Breast epithelium (tissue), 4 donors: ENCODE results near the gene CORO1C. TPM values are rescaled to one million over a fixed set of nuclear protein-coding genes. Genes with fewer than 3 reads are reported as not detected.
A peak's percentile ranks its signal among the peaks of the same experiment; 100 is the strongest.

ENCODE experiments used
- DNase-seq, 2 donors: peaks; one replicate each; pipeline ENCODE4 v3.0.0-alpha.2; 2019; ENCODE audit warnings: low spot score in 2 of 2
- H3K27ac ChIP-seq, 2 donors: fragments of 200-600 bp; sonication (generic) in 1 of 2; one replicate each; pipeline ENCODE4 v1.5.1; 2016 to 2019; ENCODE audit warnings: mild to moderate bottlenecking in 1 of 2
- H3K27me3 ChIP-seq, 2 donors: fragments of 200-600 bp; sonication (generic) in 1 of 2; one replicate each; pipeline versions ENCODE4 v1.5.1 to v1.6.0; 2017 to 2019; ENCODE audit warnings: control low read depth in 1 of 2, mild to moderate bottlenecking in 1 of 2
- H3K36me3 ChIP-seq: fragments of 200-600 bp; one replicate; pipeline ENCODE4 v1.5.1; 2019
- H3K4me1 ChIP-seq, 2 donors: fragments of 200-600 bp; sonication (generic); one replicate each; pipeline ENCODE4 v1.5.1; 2016 to 2019; ENCODE audit warnings: control low read depth in 1 of 2
- H3K4me3 ChIP-seq, 3 donors: fragments of 200-600 bp; sonication (generic); 1 replicate in 2 of 3; 2 replicates in 1 of 3; pipeline ENCODE4 v1.5.1; 2016 to 2019; ENCODE audit warnings: mild to moderate bottlenecking in 3 of 3, moderate library complexity in 2 of 3
- H3K9me3 ChIP-seq, 2 donors: fragments of 200-600 bp; sonication (generic) in 1 of 2; one replicate each; pipeline ENCODE4 v1.5.1; 2016 to 2019; ENCODE audit warnings: control low read depth in 1 of 2
- CTCF ChIP-seq, 3 donors: fragments of 450-650 bp; IDR thresholded peaks; one replicate each; pipeline ENCODE4 v1.5.1; 2016 to 2017; ENCODE audit warnings: antibody characterized with exemption in 3 of 3, mild to moderate bottlenecking in 3 of 3, moderate library complexity in 3 of 3
- POLR2A ChIP-seq: fragments of 450-650 bp; IDR thresholded peaks from one replicate; pipeline ENCODE4 v1.6.1; 2016; ENCODE audit warnings: antibody characterized with exemption, mild to moderate bottlenecking, moderate library complexity
- POLR2AphosphoS5 ChIP-seq, 3 donors: sonication (generic); formaldehyde crosslinking; IDR thresholded peaks; one replicate each; pipeline ENCODE4 v1.6.1; 2017; ENCODE audit warnings: antibody characterized with exemption in 3 of 3
- intact Hi-C: fragments of 100-400 bp; cut with DNase I; formaldehyde crosslinking; loops from one replicate; pipeline ENCODE4 v1.15.1; 2023; ENCODE audit warnings: low total_unique reads
- total RNA-seq, 3 donors: library from RNA; depleted of rRNA; stranded (reverse); fragments of >200 nt; gene quantifications; one replicate each; pipeline ENCODE4 v1.1.0, GENCODE V29; 2016

Gene CORO1C
- total RNA-seq, 3 donors from 2014 or later, result 121 to 155 (median 149) TPM

- TF ChIP-seq CTCF (IDR thresholded peaks at IDR 0.05) (no peak), POLR2AphosphoS5 (IDR thresholded peaks at IDR 0.05) (no peak), POLR2A (no peak)
- H3K36me3 ChIP-seq, result no peaks in the 10 kb centered on the region
- DNase-seq, result no peak
These were observed 124.8 kb downstream of the CORO1C start for GRCh38 chr12:108606492-108606891.

GRCh38 chr12:108605690-108606406, 125.5 kb downstream of the CORO1C start:
- intact Hi-C loops, result no loop called here
- Histone ChIP-seq H3K36me3 (no peaks in the 10 kb centered on the region), H3K4me3 (no peak overlapping the region), H3K9me3 (no peaks in the 10 kb centered on the region), H3K27me3 (no peaks in the 10 kb centered on the region), H3K27ac (peak overlapping the region in 1 of 2 donors; percentile 32), H3K4me1 (no peaks in the 10 kb centered on the region)
- DNase-seq, result no peak
- TF ChIP-seq POLR2A, result no peak
- no peak for TF ChIP-seq CTCF (IDR thresholded peaks at IDR 0.05)
- TF ChIP-seq POLR2AphosphoS5 (IDR thresholded peaks at IDR 0.05), result no peak

More at GRCh38 chr12:108606492-108606891, 124.8 kb downstream of the CORO1C start:
- Histone ChIP-seq H3K9me3 (no peaks in the 10 kb centered on the region), H3K27ac (no peak overlapping the region), H3K4me1 (no peaks in the 10 kb centered on the region), H3K4me3 (no peak overlapping the region), H3K27me3 (no peaks in the 10 kb centered on the region)
- intact Hi-C loops, result no loop called here

GRCh38 chr12:108605000-108605689, 126.2 kb downstream of the CORO1C start:
- no peak for DNase-seq
- H3K27me3 ChIP-seq, result no peaks in the 10 kb centered on the region
- H3K4me1 ChIP-seq, result no peaks in the 10 kb centered on the region

GRCh38 chr12:108604208-108604941, 126.9 kb downstream of the CORO1C start:
- Histone ChIP-seq H3K27ac (no peak overlapping the region), H3K9me3 (no peaks in the 10 kb centered on the region), H3K36me3 (no peaks in the 10 kb centered on the region), H3K4me3 (no peak overlapping the region), H3K27me3 (no peaks in the 10 kb centered on the region), H3K4me1 (no peaks in the 10 kb centered on the region)
- no peak for DNase-seq
- TF ChIP-seq POLR2A, result no peak
- TF ChIP-seq CTCF (IDR thresholded peaks at IDR 0.05), result no peak
- TF ChIP-seq POLR2AphosphoS5 (IDR thresholded peaks at IDR 0.05), result no peak
- intact Hi-C loops, result no loop called here

More at GRCh38 chr12:108605000-108605689, 126.2 kb downstream of the CORO1C start:
- Histone ChIP-seq H3K36me3 (no peaks in the 10 kb centered on the region), H3K4me3 (no peak overlapping the region), H3K9me3 (no peaks in the 10 kb centered on the region), H3K27ac (peak overlapping the region in 1 of 2 donors; percentile 32)
- TF ChIP-seq POLR2A (no peak), POLR2AphosphoS5 (IDR thresholded peaks at IDR 0.05) (no peak), CTCF (IDR thresholded peaks at IDR 0.05) (no peak)
- intact Hi-C loops, result no loop called here
